Measurements from ENCODE around the gene RASGRF1. TPM values are rescaled to one million over a fixed set of nuclear protein-coding genes. Genes with fewer than 3 reads are reported as not detected.

Gene RASGRF1
- total and polyA plus RNA-seq, 7 donors: 0.03 to 0.05 TPM; not detected in 5

DNA sequence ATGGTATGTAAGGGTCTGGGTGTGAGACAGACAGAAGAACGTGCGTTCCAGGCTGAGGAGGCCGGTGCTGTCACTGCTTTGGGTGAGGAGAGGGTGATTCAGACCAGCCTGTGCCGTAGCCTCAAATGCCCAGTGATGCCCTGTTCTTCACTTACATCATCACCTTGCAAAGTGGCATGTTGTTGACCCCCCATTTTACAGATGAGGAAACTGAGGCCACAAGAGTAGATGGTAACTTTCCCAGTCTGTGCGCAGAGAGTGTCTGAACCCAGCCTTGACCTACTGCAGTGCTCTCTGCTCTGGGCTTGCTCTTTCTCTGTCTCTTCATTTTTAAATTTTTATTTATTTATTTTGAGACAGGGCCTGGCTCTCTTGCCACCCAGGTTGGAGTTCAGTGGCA lies 144.1 kb downstream of the RASGRF1 start:
- TF ChIP-seq, protein P1, sequence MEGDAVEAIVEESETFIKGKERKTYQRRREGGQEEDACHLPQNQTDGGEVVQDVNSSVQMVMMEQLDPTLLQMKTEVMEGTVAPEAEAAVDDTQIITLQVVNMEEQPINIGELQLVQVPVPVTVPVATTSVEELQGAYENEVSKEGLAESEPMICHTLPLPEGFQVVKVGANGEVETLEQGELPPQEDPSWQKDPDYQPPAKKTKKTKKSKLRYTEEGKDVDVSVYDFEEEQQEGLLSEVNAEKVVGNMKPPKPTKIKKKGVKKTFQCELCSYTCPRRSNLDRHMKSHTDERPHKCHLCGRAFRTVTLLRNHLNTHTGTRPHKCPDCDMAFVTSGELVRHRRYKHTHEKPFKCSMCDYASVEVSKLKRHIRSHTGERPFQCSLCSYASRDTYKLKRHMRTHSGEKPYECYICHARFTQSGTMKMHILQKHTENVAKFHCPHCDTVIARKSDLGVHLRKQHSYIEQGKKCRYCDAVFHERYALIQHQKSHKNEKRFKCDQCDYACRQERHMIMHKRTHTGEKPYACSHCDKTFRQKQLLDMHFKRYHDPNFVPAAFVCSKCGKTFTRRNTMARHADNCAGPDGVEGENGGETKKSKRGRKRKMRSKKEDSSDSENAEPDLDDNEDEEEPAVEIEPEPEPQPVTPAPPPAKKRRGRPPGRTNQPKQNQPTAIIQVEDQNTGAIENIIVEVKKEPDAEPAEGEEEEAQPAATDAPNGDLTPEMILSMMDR (IDR thresholded peaks at IDR 0.05): no peak
- Histone ChIP-seq H3K27me3 (ENCODE audit: insufficient read depth in 3 of 3, low read length in 2 of 3) (no peaks in the 10 kb centered on the region), H3K4me3 (no peak overlapping the region), H3K9me3 (no peaks in the 10 kb centered on the region), H3K4me1 (peaks cover 4% of the 10 kb centered on the region), H3K36me3 (ENCODE audit: insufficient read depth in 1 of 2, low read depth in 1 of 2) (no peaks in the 10 kb centered on the region), H3K27ac (no peak overlapping the region)
- ATAC-seq (no peak), DNase-seq (no peak)
- 87 to 93% (median 90%) methylated on average over 5 of the region's 5 CpGs for WGBS, 3 donors
- intact Hi-C loops (cut with DNase I): no loop called here

DNA sequence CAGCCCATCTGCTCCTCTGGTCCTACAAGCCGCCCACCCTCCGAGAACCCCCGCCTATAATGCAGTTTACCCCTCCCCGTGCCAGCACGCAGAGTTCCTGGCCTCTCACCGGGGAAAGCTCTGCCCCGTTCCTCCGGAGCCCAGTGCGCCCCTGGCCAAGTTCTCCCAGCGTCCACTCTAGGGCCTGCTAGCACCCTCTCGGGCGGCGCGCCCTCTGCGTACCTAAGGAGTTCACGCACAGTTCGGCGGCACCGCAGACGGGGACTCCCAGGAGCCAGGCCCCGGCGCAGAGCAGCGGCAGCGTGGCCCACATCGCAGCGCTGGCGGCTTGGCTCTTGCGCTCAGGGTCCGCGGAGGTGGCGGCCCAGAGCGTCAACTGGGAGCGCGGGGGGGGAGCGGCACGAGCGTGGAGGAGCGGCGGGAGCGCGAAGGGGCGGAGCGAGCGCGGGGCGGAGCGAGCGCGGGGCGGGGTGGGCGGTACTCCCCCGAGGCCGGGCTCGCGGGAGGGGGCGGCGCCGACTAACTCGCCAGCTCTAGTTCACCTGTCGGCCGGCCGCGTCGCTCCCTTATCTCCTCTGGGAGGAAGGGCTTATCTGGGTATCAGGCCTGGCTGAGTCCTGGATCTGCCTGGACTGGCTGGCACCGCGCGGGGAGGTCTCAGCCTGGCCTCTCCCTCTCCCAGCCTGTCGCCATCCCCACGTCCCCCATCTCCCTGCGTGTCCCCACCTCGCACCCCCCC lies 145.7 kb downstream of the RASGRF1 start, which contains the start of gene CTSH:
TSS of gene CTSH (minus strand) at position 378 of the 739 bp plus-strand sequence. CDS start at position 313, 65 bp downstream.
- peak within 1 kb of the TSS; percentile 50 for H3K27ac ChIP-seq
- 1 to 2% (median 1%) methylated on average over 42 to 71 of the region's 71 CpGs for WGBS, 3 donors
- DNase-seq (peak; percentile 78 to 88), ATAC-seq (peak; percentile 88 to 97 (median 94))
- TF ChIP-seq, protein P1 (IDR thresholded peaks at IDR 0.05): no peak
- no peaks in the 10 kb centered on the region for H3K27me3 ChIP-seq (ENCODE audit: insufficient read depth in 3 of 3, low read length in 2 of 3)
- H3K36me3 ChIP-seq (ENCODE audit: insufficient read depth in 1 of 2, low read depth in 1 of 2): no peaks in the 10 kb centered on the region
- intact Hi-C loops (cut with DNase I): no loop called here
- H3K4me1 ChIP-seq: peaks cover 4% of the 10 kb centered on the region
- peak within 1 kb of the TSS; percentile 77 for H3K4me3 ChIP-seq
- H3K9me3 ChIP-seq: no peaks in the 10 kb centered on the region

DNA sequence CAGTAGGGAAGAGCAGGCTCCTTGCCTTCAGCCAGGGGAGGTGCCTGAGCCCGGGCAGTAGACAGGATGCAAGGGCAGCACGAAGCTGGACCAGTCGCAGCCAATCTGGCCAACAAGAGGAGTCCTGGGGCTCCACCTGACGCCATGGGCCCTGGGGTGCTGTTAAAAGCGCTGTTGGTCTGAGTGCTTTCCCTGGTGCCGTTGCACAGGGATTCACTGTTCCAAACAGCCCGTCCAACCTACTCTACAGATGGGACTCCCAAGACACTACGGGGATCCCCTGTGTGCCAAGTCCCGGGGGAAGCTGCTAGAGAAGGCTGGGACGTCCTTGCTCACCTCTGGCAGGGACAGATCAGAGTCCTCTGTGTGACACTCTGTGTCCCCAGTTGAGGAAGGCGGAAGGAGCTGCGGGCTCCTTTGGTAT lies 146.4 kb downstream of the RASGRF1 start:
- intact Hi-C loops (cut with DNase I): no loop called here
- TF ChIP-seq, protein P1 (IDR thresholded peaks at IDR 0.05): no peak
- H3K4me3 ChIP-seq: peak overlapping the region; percentile 77
- H3K9me3 ChIP-seq: no peaks in the 10 kb centered on the region
- H3K36me3 ChIP-seq (ENCODE audit: insufficient read depth in 1 of 2, low read depth in 1 of 2): no peaks in the 10 kb centered on the region
- no peak overlapping the region for H3K27ac ChIP-seq
- ATAC-seq: peak; percentile 40 to 52 (median 46)
- WGBS, 3 donors: 32 to 36% (median 36%) methylated on average over 12 of the region's 12 CpGs
- H3K4me1 ChIP-seq: peaks cover 4% of the 10 kb centered on the region
- no peaks in the 10 kb centered on the region for H3K27me3 ChIP-seq (ENCODE audit: insufficient read depth in 3 of 3, low read length in 2 of 3)
- DNase-seq: no peak

DNA sequence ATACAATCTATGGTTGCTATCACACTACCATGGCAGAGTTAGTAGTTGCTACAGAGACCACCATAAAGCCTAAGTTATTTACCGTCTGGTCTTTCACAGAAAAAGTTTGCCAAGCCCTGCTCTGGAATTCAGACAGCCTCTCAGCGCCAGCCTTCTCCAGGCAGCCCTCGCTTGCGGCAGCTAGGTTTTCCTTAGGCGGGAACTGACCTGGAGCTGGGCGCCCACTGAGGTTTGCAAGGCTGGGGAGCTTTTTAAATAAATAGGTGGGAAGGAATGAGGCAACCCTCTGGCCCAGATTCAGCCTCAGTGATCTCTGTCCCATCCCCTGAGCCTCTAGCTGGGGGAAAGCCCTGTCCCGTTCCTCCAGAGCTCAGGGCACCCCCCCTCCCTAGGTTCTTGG lies 146.9 kb downstream of the RASGRF1 start:
- Histone ChIP-seq H3K27ac (no peak overlapping the region), H3K27me3 (ENCODE audit: insufficient read depth in 3 of 3, low read length in 2 of 3) (no peaks in the 10 kb centered on the region), H3K4me1 (peaks cover 4% of the 10 kb centered on the region), H3K4me3 (peak overlapping the region; percentile 77), H3K9me3 (no peaks in the 10 kb centered on the region), H3K36me3 (ENCODE audit: insufficient read depth in 1 of 2, low read depth in 1 of 2) (no peaks in the 10 kb centered on the region)
- DNase-seq (no peak), ATAC-seq (no peak)
- 63 to 71% (median 65%) methylated on average over 7 of the region's 7 CpGs for WGBS, 3 donors
- TF ChIP-seq, protein P1 (IDR thresholded peaks at IDR 0.05): no peak
- intact Hi-C loops (cut with DNase I): no loop called here
